Measurements from ENCODE around the gene SLX4IP. TPM values are rescaled to one million over a fixed set of nuclear protein-coding genes. Genes with fewer than 3 reads are reported as not detected.

The SLX4IP gene
- total and polyA plus RNA-seq, 2 of the 13 experiments (the other 11 are each of a cell fraction or from before 2014, with no cell fraction given) = 3.6 to 7.3 TPM

DNA sequence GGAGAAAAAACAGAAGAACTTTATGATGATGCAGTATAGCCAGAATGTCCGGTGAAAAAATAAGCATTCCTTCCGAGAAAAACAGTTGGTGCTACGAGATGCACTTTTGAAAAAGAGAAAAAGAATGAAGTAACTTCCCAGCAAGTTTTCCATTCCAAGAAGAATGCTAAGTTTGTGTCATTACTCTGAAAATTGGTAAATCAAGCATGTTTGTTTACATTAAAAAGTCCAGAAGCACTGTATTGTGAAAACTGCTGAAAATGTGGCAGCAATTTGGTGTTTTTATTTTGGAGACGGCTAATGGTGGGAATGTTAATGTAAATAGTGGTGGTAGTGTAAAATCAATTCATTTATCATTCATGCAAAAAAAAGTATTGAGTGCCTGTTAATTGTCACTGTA lies 47.4 kb upstream of the SLX4IP start (continued):
- no peak for TF ChIP-seq ATRX (CRISPR knock-in tag; IDR thresholded peaks at IDR 0.05; ENCODE audit: borderline replicate concordance)

DNA sequence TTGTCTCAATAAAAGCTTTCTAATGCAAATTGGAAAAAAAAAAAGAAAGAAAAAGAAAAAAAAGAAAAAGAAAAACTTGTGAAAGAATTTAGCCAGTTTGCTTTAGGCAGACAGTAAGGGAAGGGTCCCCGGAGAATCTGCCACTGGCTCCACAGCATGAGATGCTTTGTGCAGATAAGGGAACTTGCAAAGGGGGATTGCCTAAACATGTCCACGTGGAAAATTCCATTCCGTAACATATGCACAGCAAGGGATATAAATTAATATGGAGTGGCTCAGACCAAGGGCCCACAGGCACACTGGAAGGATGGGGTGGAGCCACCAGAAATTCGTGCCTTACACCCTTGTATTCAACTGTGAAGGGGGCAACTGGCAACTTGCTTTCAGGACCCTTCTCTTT lies 46.5 kb upstream of the SLX4IP start:
- POLR2A ChIA-PET = no interaction called here
- Histone ChIP-seq H3K9ac (ENCODE audit: insufficient read depth, low read depth, low read length) (no peak overlapping the region), H3K27me3 (ENCODE audit: control insufficient read depth in 1 of 2, insufficient read depth in 2 of 2, low read length in 2 of 2) (no peaks in the 10 kb centered on the region), H3K4me2 (ENCODE audit: low read depth, low read length) (no peak overlapping the region), H4K20me1 (ENCODE audit: insufficient read depth, low read length) (no peaks in the 10 kb centered on the region), H3K4me1 (ENCODE audit: insufficient read depth, low read length) (peaks cover 17% of the 10 kb centered on the region), H3K4me3 (replicated peaks in 1 of 3; ENCODE audit: insufficient read depth in 1 of 3, low read depth in 2 of 3, low read length in 3 of 3) (no peak overlapping the region), H3K36me3 (replicated peaks in 1 of 2; ENCODE audit: control insufficient read depth in 1 of 2, insufficient read depth in 2 of 2, low read length in 2 of 2) (no peaks in the 10 kb centered on the region), H3K27ac (ENCODE audit: extremely low read length, insufficient read depth, low read length) (no peak overlapping the region), H3K79me2 (ENCODE audit: insufficient read depth, low read length) (no peaks in the 10 kb centered on the region), H2AFZ (ENCODE audit: low read length) (no peak overlapping the region), H3K9me3 (ENCODE audit: low read length) (peaks cover 5% of the 10 kb centered on the region; the same call in 1 of the 2 replicates)
- in situ Hi-C loops (cut with HindIII; ENCODE audit: extremely low pct_ligation_motif_present, low pct_unique_long_range_greater_than_20kb) (no loop called here), intact Hi-C loops (cut with micrococcal nuclease; ENCODE audit: unreplicated experiment) (no loop called here)
- ATAC-seq = peak; percentile 34; the same call in 1 of the 3 replicates
- no TSS peak for BruUV-seq (replicated peaks)
- 0 out of 2 replicates have a peak, but pooled peaks have one; percentile 15 for TF ChIP-seq DMAP1 (CRISPR knock-in tag; IDR thresholded peaks at IDR 0.05)
- TF ChIP-seq NFIC (IDR thresholded peaks at IDR 0.05; ENCODE audit: low read length) = 0 out of 2 replicates have a peak, but pooled peaks have one; percentile 28
- no peak for TF ChIP-seq RARA (CRISPR knock-in tag; IDR thresholded peaks at IDR 0.05)
- peak; percentile 30; the same call in 1 of the 2 replicates for TF ChIP-seq ZNF644 (CRISPR knock-in tag; IDR thresholded peaks at IDR 0.05; ENCODE audit: low read depth)
- peak; percentile 90 for TF ChIP-seq TP53 (CRISPR knock-in tag; conservative IDR thresholded peaks at IDR 0.05)
- DNase-seq (ENCODE audit: low spot score) = no peak
- no peak for FAIRE-seq
- WGBS (ENCODE audit: low lambda C conversion rate) = 60% methylated on average over 4 of the region's 4 CpGs
- CTCF ChIA-PET (ENCODE audit: low intra/inter-chr PET ratio, low total read pairs) = no interaction called here

DNA sequence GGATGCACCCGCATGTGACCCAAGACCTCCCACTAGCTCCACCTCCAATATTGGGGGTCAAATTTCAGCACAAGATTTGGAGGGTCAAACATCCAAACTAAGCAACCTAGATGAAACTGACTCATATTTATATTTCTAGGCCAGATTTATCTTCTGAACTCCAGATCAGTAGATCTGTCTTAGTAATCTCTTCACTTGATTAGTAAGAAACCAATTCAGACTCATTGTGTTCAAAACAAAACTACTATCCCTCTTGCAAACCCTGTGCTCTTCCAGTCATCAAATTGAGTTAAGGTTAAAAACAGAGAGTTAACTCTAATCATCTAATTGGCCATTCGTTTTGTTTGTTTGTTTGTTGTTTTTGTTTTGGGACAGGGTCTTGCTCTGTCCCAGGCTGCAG lies 44.4 kb upstream of the SLX4IP start:
- BruUV-seq (replicated peaks) = no TSS peak
- no peak for DNase-seq (ENCODE audit: low spot score)
- H3K4me2 ChIP-seq (ENCODE audit: low read depth, low read length) = no peak overlapping the region
- no peak overlapping the region for H3K27ac ChIP-seq (ENCODE audit: extremely low read length, insufficient read depth, low read length)
- peaks cover 17% of the 10 kb centered on the region for H3K4me1 ChIP-seq (ENCODE audit: insufficient read depth, low read length)
- 78% methylated on average over 2 of the region's 2 CpGs for WGBS (ENCODE audit: low lambda C conversion rate)
- in situ Hi-C loops (cut with HindIII; ENCODE audit: extremely low pct_ligation_motif_present, low pct_unique_long_range_greater_than_20kb) = no loop called here
- no peaks in the 10 kb centered on the region for H3K36me3 ChIP-seq (replicated peaks in 1 of 2; ENCODE audit: control insufficient read depth in 1 of 2, insufficient read depth in 2 of 2, low read length in 2 of 2)
- CTCF ChIA-PET (ENCODE audit: low intra/inter-chr PET ratio, low total read pairs) = no interaction called here
- H3K9ac ChIP-seq (ENCODE audit: insufficient read depth, low read depth, low read length) = no peak overlapping the region
- intact Hi-C loops (cut with micrococcal nuclease; ENCODE audit: unreplicated experiment) = no loop called here
- H3K79me2 ChIP-seq (ENCODE audit: insufficient read depth, low read length) = no peaks in the 10 kb centered on the region
- H2AFZ ChIP-seq (ENCODE audit: low read length) = no peak overlapping the region
- H4K20me1 ChIP-seq (ENCODE audit: insufficient read depth, low read length) = no peaks in the 10 kb centered on the region
- no peak for ATAC-seq
- POLR2A ChIA-PET = no interaction called here
- no peak for FAIRE-seq
- peaks cover 5% of the 10 kb centered on the region; the same call in 1 of the 2 replicates for H3K9me3 ChIP-seq (ENCODE audit: low read length)
- H3K27me3 ChIP-seq (ENCODE audit: control insufficient read depth in 1 of 2, insufficient read depth in 2 of 2, low read length in 2 of 2) = no peaks in the 10 kb centered on the region
- no peak overlapping the region for H3K4me3 ChIP-seq (replicated peaks in 1 of 3; ENCODE audit: insufficient read depth in 1 of 3, low read depth in 2 of 3, low read length in 3 of 3)
- no peak for TF ChIP-seq HDAC6 (IDR thresholded peaks at IDR 0.05; ENCODE audit: low read depth, low read length)
- no peak for TF ChIP-seq MAF1 (CRISPR knock-in tag; IDR thresholded peaks at IDR 0.05; ENCODE audit: borderline replicate concordance)
- TF ChIP-seq, protein P1, sequence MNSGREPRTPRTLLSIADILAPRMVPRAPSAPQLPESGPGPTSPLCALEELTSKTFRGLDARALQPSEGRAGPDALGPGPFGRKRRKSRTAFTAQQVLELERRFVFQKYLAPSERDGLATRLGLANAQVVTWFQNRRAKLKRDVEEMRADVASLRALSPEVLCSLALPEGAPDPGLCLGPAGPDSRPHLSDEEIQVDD (CRISPR knock-in tag; IDR thresholded peaks at IDR 0.05; ENCODE audit: borderline replicate concordance) = no peak
- TF ChIP-seq TCF7L2 (IDR thresholded peaks at IDR 0.05; ENCODE audit: low read depth, low read length) = no peak
- no peak for TF ChIP-seq ARHGAP35 (CRISPR knock-in tag; IDR thresholded peaks at IDR 0.05; ENCODE audit: borderline replicate concordance)
- no peak for TF ChIP-seq SKI (IDR thresholded peaks at IDR 0.05; ENCODE audit: partially characterized antibody)
- no peak for TF ChIP-seq NCOA1 (CRISPR knock-in tag; IDR thresholded peaks at IDR 0.05)
- TF ChIP-seq SP2 (CRISPR knock-in tag; IDR thresholded peaks at IDR 0.05) = no peak
- no peak for TF ChIP-seq ZNF841 (CRISPR knock-in tag; IDR thresholded peaks at IDR 0.05; ENCODE audit: borderline replicate concordance)
- TF ChIP-seq ZNF124 (CRISPR knock-in tag; IDR thresholded peaks at IDR 0.05) = no peak
- TF ChIP-seq SYNCRIP (IDR thresholded peaks at IDR 0.05; ENCODE audit: insufficient read depth, low read depth, low read length) = no peak
- no peak for TF ChIP-seq ZBTB42 (CRISPR knock-in tag; IDR thresholded peaks at IDR 0.05)
- no peak for TF ChIP-seq ZNF781 (CRISPR knock-in tag; IDR thresholded peaks at IDR 0.05; ENCODE audit: borderline replicate concordance, not compliant biosample characterization)
